ENCODE results near the gene GTF3A.

GTF3A gene

GRCh38 chr13:27405546-27406134, 18.8 kb upstream of the GTF3A start:
- DNase-seq (ENCODE audit: low spot score): no peak

- DNase-seq (ENCODE audit: low spot score): peak; percentile 64
These were observed 18.1 kb upstream of the GTF3A start for GRCh38 chr13:27406178-27406939.

- no peak for DNase-seq (ENCODE audit: low spot score)
These were observed 16.3 kb upstream of the GTF3A start for GRCh38 chr13:27408074-27408473.

- DNase-seq (ENCODE audit: low spot score): no peak
These were observed 15.4 kb upstream of the GTF3A start for GRCh38 chr13:27409013-27409412.

GRCh38 chr13:27411341-27411740, 13.1 kb upstream of the GTF3A start:
- DNase-seq (ENCODE audit: low spot score): no peak

GRCh38 chr13:27415116-27415515, 9.3 kb upstream of the GTF3A start:
- DNase-seq (ENCODE audit: low spot score): no peak

- no peak for DNase-seq (ENCODE audit: low spot score)
These were observed 5.1 kb upstream of the GTF3A start for GRCh38 chr13:27419328-27419727.

- DNase-seq (ENCODE audit: low spot score): no peak
These were observed 3.1 kb upstream of the GTF3A start for GRCh38 chr13:27421101-27421871.

- DNase-seq (ENCODE audit: low spot score): no peak
These were observed 1.1 kb upstream of the GTF3A start for GRCh38 chr13:27423333-27423732.

- no peak for DNase-seq (ENCODE audit: low spot score)
These were observed 919 bp downstream of the GTF3A start for GRCh38 chr13:27425158-27425917.

- DNase-seq (ENCODE audit: low spot score): peak; percentile 83
These were observed 1.7 kb downstream of the GTF3A start for GRCh38 chr13:27425918-27426630.

GRCh38 chr13:27427641-27428040, 3.2 kb downstream of the GTF3A start:
- DNase-seq (ENCODE audit: low spot score): no peak

GRCh38 chr13:27428160-27428559, 3.7 kb downstream of the GTF3A start:
- no peak for DNase-seq (ENCODE audit: low spot score)

- DNase-seq (ENCODE audit: low spot score): no peak
These were observed 7.8 kb downstream of the GTF3A start for GRCh38 chr13:27432180-27432579.

GRCh38 chr13:27432611-27433210, 8.3 kb downstream of the GTF3A start:
- no peak for DNase-seq (ENCODE audit: low spot score)

- no peak for DNase-seq (ENCODE audit: low spot score)
These were observed 12.7 kb downstream of the GTF3A start for GRCh38 chr13:27437126-27437525.

- DNase-seq (ENCODE audit: low spot score): no peak
These were observed 16.0 kb downstream of the GTF3A start for GRCh38 chr13:27440408-27440807.

GRCh38 chr13:27442071-27442647, 17.7 kb downstream of the GTF3A start:
- DNase-seq (ENCODE audit: low spot score): no peak

- no peak for DNase-seq (ENCODE audit: low spot score)
These were observed 18.4 kb downstream of the GTF3A start for GRCh38 chr13:27442797-27443196.

GRCh38 chr13:27446986-27447583, 22.7 kb downstream of the GTF3A start:
- DNase-seq (ENCODE audit: low spot score): peak; percentile 55

Data from CD4-positive, alpha-beta T cell treated with Interleukin-6 at 100 ng/mL for 8 hours (primary cell).